DOHH2 (cell line): Measurements from ENCODE around the gene LIMS2.
A peak's percentile ranks its signal among the peaks of the same experiment; 100 is the strongest.

Experiments used
- H3F3A ChIP-seq: fragments of 200-600 bp; sonication (generic), shearing (Covaris generic); 2 replicates; pipeline ENCODE4 v1.6.0; 2016; ENCODE audit warnings: antibody characterized with exemption, mild to moderate bottlenecking; ENCODE audit not compliant: control insufficient read depth, insufficient read depth
- H3K27ac ChIP-seq: fragments of 200-600 bp; sonication (generic); 2 replicates; pipeline ENCODE4 v1.5.1; 2014; ENCODE audit warnings: low read depth, mild to moderate bottlenecking, low read length, moderate library complexity
- H3K27me3 ChIP-seq: fragments of 200-600 bp; sonication (generic); 2 replicates; pipeline ENCODE4 v1.6.1; 2014; ENCODE audit warnings: mild to moderate bottlenecking, low read length, mixed read lengths; ENCODE audit not compliant: control insufficient read depth
- H3K36me3 ChIP-seq: fragments of 200-600 bp; sonication (generic); 2 replicates; pipeline ENCODE4 v1.6.1; 2014; ENCODE audit warnings: mild to moderate bottlenecking, low read length, moderate library complexity, mixed read lengths; ENCODE audit not compliant: control insufficient read depth
- H3K4me1 ChIP-seq: fragments of 200-600 bp; sonication (generic); 2 replicates; pipeline ENCODE4 v1.6.1; 2014; ENCODE audit warnings: mild to moderate bottlenecking, low read length, mixed read lengths; ENCODE audit not compliant: control insufficient read depth
- H3K4me2 ChIP-seq: fragments of 200-600 bp; sonication (generic); 2 replicates; pipeline ENCODE4 v1.6.0; 2014; ENCODE audit warnings: mild to moderate bottlenecking, low read length, moderate library complexity
- H3K4me3 ChIP-seq: fragments of 200-600 bp; sonication (generic); 2 replicates; pipeline ENCODE4 v1.5.1; 2014; ENCODE audit warnings: mild to moderate bottlenecking, low read length, mixed read lengths
- H3K79me2 ChIP-seq: fragments of 200-600 bp; sonication (generic); 2 replicates; pipeline ENCODE4 v1.6.1; 2014; ENCODE audit warnings: mild to moderate bottlenecking, low read length, mixed read lengths; ENCODE audit not compliant: control insufficient read depth
- H3K9me2 ChIP-seq: fragments of 200-600 bp; sonication (generic); replicated peaks from 2 replicates; pipeline ENCODE4 v1.6.1; 2014; ENCODE audit warnings: mild to moderate bottlenecking, low read length, mixed read lengths; ENCODE audit not compliant: control insufficient read depth
- H3K9me3 ChIP-seq: fragments of 200-600 bp; sonication (generic); 2 replicates; pipeline ENCODE4 v1.6.1; 2014; ENCODE audit warnings: antibody characterized with exemption, low read length, mixed read lengths; ENCODE audit not compliant: control insufficient read depth, insufficient read depth
- H4K20me1 ChIP-seq: fragments of 200-600 bp; sonication (generic); 2 replicates; pipeline ENCODE4 v1.6.0; 2014; ENCODE audit warnings: low read depth, mild to moderate bottlenecking, antibody characterized with exemption, low read length, moderate library complexity; ENCODE audit not compliant: control insufficient read depth, insufficient read depth
- CTCF ChIP-seq: fragments of 200-600 bp; sonication (generic); IDR thresholded peaks from one replicate; pipeline ENCODE4 v1.5.1; 2014; ENCODE audit warnings: antibody characterized with exemption, mild to moderate bottlenecking, low read depth, low read length; ENCODE audit not compliant: poor library complexity, severe bottlenecking
- EZH2phosphoT487 ChIP-seq: fragments of 200-600 bp; sonication (generic); IDR thresholded peaks from 2 replicates; pipeline ENCODE4 v1.6.1; 2017; ENCODE audit warnings: borderline replicate concordance, mild to moderate bottlenecking, antibody characterized with exemption, low read length, moderate library complexity, mixed read lengths

LIMS2 gene

GRCh38 chr2:127651381-127651809 is 23.9 kb downstream of the LIMS2 start:
- H3K79me2 ChIP-seq, result no peaks in the 10 kb centered on the region
- peaks cover 30% of the 10 kb centered on the region for H3K4me1 ChIP-seq
- no peaks in the 10 kb centered on the region; the same call in 1 of the 2 replicates for H3F3A ChIP-seq
- no peak overlapping the region for H3K4me3 ChIP-seq
- no peaks in the 10 kb centered on the region for H3K27me3 ChIP-seq
- H3K4me2 ChIP-seq, result no peak overlapping the region
- TF ChIP-seq EZH2phosphoT487 (no peak), CTCF (no peak)
- H3K9me3 ChIP-seq, result no peaks in the 10 kb centered on the region
- no peaks in the 10 kb centered on the region for H4K20me1 ChIP-seq
- no peaks in the 10 kb centered on the region for H3K9me2 ChIP-seq
- no peak overlapping the region for H3K27ac ChIP-seq
- no peaks in the 10 kb centered on the region for H3K36me3 ChIP-seq

- Histone ChIP-seq H3K9me2 (no peaks in the 10 kb centered on the region), H3K36me3 (no peaks in the 10 kb centered on the region), H3K27me3 (no peaks in the 10 kb centered on the region), H3K4me3 (no peak overlapping the region), H3K9me3 (no peaks in the 10 kb centered on the region), H3K79me2 (no peaks in the 10 kb centered on the region), H3K4me1 (peaks cover 30% of the 10 kb centered on the region), H3K4me2 (no peak overlapping the region), H3F3A (no peaks in the 10 kb centered on the region; the same call in 1 of the 2 replicates), H4K20me1 (no peaks in the 10 kb centered on the region), H3K27ac (no peak overlapping the region)
- no peak for TF ChIP-seq CTCF
- no peak for TF ChIP-seq EZH2phosphoT487
These were observed 24.4 kb downstream of the LIMS2 start for GRCh38 chr2:127650785-127651380.

GRCh38 chr2:127650041-127650784 is 25.1 kb downstream of the LIMS2 start:
- H3F3A ChIP-seq, result no peaks in the 10 kb centered on the region; the same call in 1 of the 2 replicates
- no peaks in the 10 kb centered on the region for H3K79me2 ChIP-seq
- no peaks in the 10 kb centered on the region for H3K36me3 ChIP-seq
- H3K9me2 ChIP-seq, result no peaks in the 10 kb centered on the region
- no peak overlapping the region for H3K4me2 ChIP-seq
- H4K20me1 ChIP-seq, result no peaks in the 10 kb centered on the region
- H3K27me3 ChIP-seq, result no peaks in the 10 kb centered on the region
- TF ChIP-seq EZH2phosphoT487, result no peak
- peak; percentile 40 for TF ChIP-seq CTCF
- peaks cover 30% of the 10 kb centered on the region for H3K4me1 ChIP-seq
- no peak overlapping the region for H3K4me3 ChIP-seq
- H3K9me3 ChIP-seq, result no peaks in the 10 kb centered on the region
- H3K27ac ChIP-seq, result no peak overlapping the region
